ELR (cell line): ENCODE measurements around the gene GOLGA6C.
A peak's percentile ranks its signal among the peaks of the same experiment; 100 is the strongest.
"Not testable (repeated sequence)": the region's sequence is repeated elsewhere in the genome, so short reads cannot be mapped to it uniquely, and the experiment has no call there.

ENCODE experiments used
- DNase-seq: peaks from one replicate; pipeline ENCODE4 v3.0.0-alpha.2; 2015; ENCODE audit warnings: low read depth

Gene GOLGA6C

GRCh38 chr15:75227112-75227511, 31.0 kb upstream of the GOLGA6C start:
- DNase-seq = not testable (repeated sequence)

GRCh38 chr15:75227663-75228280, 30.4 kb upstream of the GOLGA6C start:
- no peak for DNase-seq

GRCh38 chr15:75228787-75229186, 29.3 kb upstream of the GOLGA6C start:
- DNase-seq = no peak

GRCh38 chr15:75229191-75230015, 28.7 kb upstream of the GOLGA6C start:
- DNase-seq = peak; percentile 37

GRCh38 chr15:75230016-75230343, 28.2 kb upstream of the GOLGA6C start:
- DNase-seq = no peak

GRCh38 chr15:75230551-75231371, 27.4 kb upstream of the GOLGA6C start:
- no peak for DNase-seq

GRCh38 chr15:75231836-75232235, 26.3 kb upstream of the GOLGA6C start:
- no peak for DNase-seq

GRCh38 chr15:75232252-75232813, 25.8 kb upstream of the GOLGA6C start:
- no peak for DNase-seq

GRCh38 chr15:75232826-75233503, 25.2 kb upstream of the GOLGA6C start:
- DNase-seq = no peak

- no peak for DNase-seq
Measured at GRCh38 chr15:75233504-75234190, 24.5 kb upstream of the GOLGA6C start.

- no peak for DNase-seq
Measured at GRCh38 chr15:75234191-75234810, 23.8 kb upstream of the GOLGA6C start.

GRCh38 chr15:75235051-75235673, 23.0 kb upstream of the GOLGA6C start:
- DNase-seq = no peak

- no peak for DNase-seq
Measured at GRCh38 chr15:75235760-75236729, 22.1 kb upstream of the GOLGA6C start.

GRCh38 chr15:75237316-75237982, 20.7 kb upstream of the GOLGA6C start:
- no peak for DNase-seq

- DNase-seq = no peak
Measured at GRCh38 chr15:75238150-75238549, 20.0 kb upstream of the GOLGA6C start.

- DNase-seq = not testable (repeated sequence)
Measured at GRCh38 chr15:75245741-75246140, 12.4 kb upstream of the GOLGA6C start.

GRCh38 chr15:75248991-75249390, 9.1 kb upstream of the GOLGA6C start:
- DNase-seq = not testable (repeated sequence)

GRCh38 chr15:75249726-75250125, 8.4 kb upstream of the GOLGA6C start:
- DNase-seq = no peak

- DNase-seq = not testable (repeated sequence)
Measured at GRCh38 chr15:75251343-75251742, 6.8 kb upstream of the GOLGA6C start.
